Central memory CD8-positive, alpha-beta T cell (primary cell): ENCODE results near the gene HOXA5.

Source experiments
- ATAC-seq: fragments of 150-1000 bp; cut with Tn5 transposase; replicated peaks from 2 replicates; pipeline ENCODE4 v1.10.0; 2022; ENCODE audit warnings: mild to moderate bottlenecking, moderate FRiP score, moderate number of reproducible peaks; ENCODE audit not compliant: poor library complexity, severe bottlenecking; ENCODE audit errors: extremely low read depth
- DNase-seq, 2 donors: peaks; one replicate each; pipeline ENCODE4 v3.0.0; 2021; ENCODE audit warnings: low spot score in 2 of 2
- H3K27ac Mint-ChIP-seq: one replicate; pipeline ENCODE4 v1.8.0; 2022; ENCODE audit warnings: low read depth, mild to moderate bottlenecking, moderate library complexity, mixed read lengths
- H3K27me3 Mint-ChIP-seq: one replicate; pipeline ENCODE4 v1.8.0; 2022; ENCODE audit warnings: mixed read lengths
- H3K36me3 Mint-ChIP-seq: one replicate; pipeline ENCODE4 v1.8.0; 2022; ENCODE audit warnings: mild to moderate bottlenecking, moderate library complexity, mixed read lengths; ENCODE audit not compliant: insufficient read depth
- H3K4me1 Mint-ChIP-seq: one replicate; pipeline ENCODE4 v1.8.0; 2022; ENCODE audit warnings: mixed read lengths
- H3K4me3 Mint-ChIP-seq: one replicate; pipeline ENCODE4 v1.8.0; 2022; ENCODE audit warnings: mild to moderate bottlenecking, moderate library complexity, mixed read lengths
- H3K9me3 Mint-ChIP-seq: one replicate; pipeline ENCODE4 v1.8.0; 2022; ENCODE audit warnings: mixed read lengths

HOXA5 gene

GRCh38 chr7:27149842-27150567, 6.5 kb upstream of the HOXA5 start:
- H3K36me3 Mint-ChIP-seq, result peaks cover 14% of the 10 kb centered on the region
- no peak for DNase-seq
- H3K4me3 Mint-ChIP-seq, result peak overlapping the region; percentile 82
- no peak overlapping the region for H3K27ac Mint-ChIP-seq
- H3K27me3 Mint-ChIP-seq, result peaks cover 96% of the 10 kb centered on the region
- H3K9me3 Mint-ChIP-seq, result no peaks in the 10 kb centered on the region
- peaks cover 37% of the 10 kb centered on the region for H3K4me1 Mint-ChIP-seq
- no peak for ATAC-seq

- no peak for ATAC-seq
- H3K4me3 Mint-ChIP-seq, result no peak overlapping the region
- no peak overlapping the region for H3K27ac Mint-ChIP-seq
- H3K9me3 Mint-ChIP-seq, result no peaks in the 10 kb centered on the region
- no peak for DNase-seq
- H3K36me3 Mint-ChIP-seq, result peaks cover 9% of the 10 kb centered on the region
- peaks cover 27% of the 10 kb centered on the region for H3K4me1 Mint-ChIP-seq
- peaks cover 88% of the 10 kb centered on the region for H3K27me3 Mint-ChIP-seq
These were observed 5.5 kb upstream of the HOXA5 start for GRCh38 chr7:27148756-27149641.

GRCh38 chr7:27148031-27148755, 4.7 kb upstream of the HOXA5 start:
- H3K27ac Mint-ChIP-seq, result no peak overlapping the region
- H3K27me3 Mint-ChIP-seq, result peaks cover 80% of the 10 kb centered on the region
- peaks cover 9% of the 10 kb centered on the region for H3K36me3 Mint-ChIP-seq
- DNase-seq (no peak), ATAC-seq (no peak)
- H3K4me1 Mint-ChIP-seq, result peaks cover 27% of the 10 kb centered on the region
- no peaks in the 10 kb centered on the region for H3K9me3 Mint-ChIP-seq
- peak overlapping the region; percentile 41 for H3K4me3 Mint-ChIP-seq

- DNase-seq, result no peak
- H3K9me3 Mint-ChIP-seq, result no peaks in the 10 kb centered on the region
These were observed 3.9 kb upstream of the HOXA5 start, which contains the start of gene HOXA6 for GRCh38 chr7:27147199-27148030. Gene HOXA6 (minus strand): TSS chr7:27147774. CDS start chr7:27147749, 25 bp downstream.

GRCh38 chr7:27146491-27147198, 3.2 kb upstream of the HOXA5 start:
- Mint-ChIP-seq H3K36me3 (peaks cover 8% of the 10 kb centered on the region), H3K27ac (no peak overlapping the region), H3K27me3 (peaks cover 79% of the 10 kb centered on the region), H3K9me3 (no peaks in the 10 kb centered on the region), H3K4me1 (peaks cover 19% of the 10 kb centered on the region), H3K4me3 (no peak overlapping the region)
- no peak for DNase-seq
- no peak for ATAC-seq

More at GRCh38 chr7:27147199-27148030, 3.9 kb upstream of the HOXA5 start, which contains the start of gene HOXA6:
- Mint-ChIP-seq H3K4me3 (peak within 1 kb of the TSS; percentile 41), H3K4me1 (peaks cover 27% of the 10 kb centered on the region), H3K27ac (no peak within 1 kb of the TSS), H3K27me3 (peaks cover 79% of the 10 kb centered on the region), H3K36me3 (peaks cover 9% of the 10 kb centered on the region)
- no peak for ATAC-seq

GRCh38 chr7:27145914-27146412, 2.5 kb upstream of the HOXA5 start:
- no peak overlapping the region for H3K27ac Mint-ChIP-seq
- H3K27me3 Mint-ChIP-seq, result peaks cover 78% of the 10 kb centered on the region
- ATAC-seq (no peak), DNase-seq (no peak)
- H3K9me3 Mint-ChIP-seq, result no peaks in the 10 kb centered on the region
- H3K4me3 Mint-ChIP-seq, result no peak overlapping the region
- H3K4me1 Mint-ChIP-seq, result peaks cover 12% of the 10 kb centered on the region
- peaks cover 2% of the 10 kb centered on the region for H3K36me3 Mint-ChIP-seq

- ATAC-seq (no peak), DNase-seq (no peak)
- Mint-ChIP-seq H3K4me3 (no peak overlapping the region), H3K9me3 (no peaks in the 10 kb centered on the region), H3K4me1 (peaks cover 6% of the 10 kb centered on the region), H3K27ac (no peak overlapping the region), H3K27me3 (peaks cover 72% of the 10 kb centered on the region), H3K36me3 (no peaks in the 10 kb centered on the region)
These were observed 1.9 kb upstream of the HOXA5 start for GRCh38 chr7:27145165-27145913.

GRCh38 chr7:27144781-27145164, 1.3 kb upstream of the HOXA5 start:
- Mint-ChIP-seq H3K27me3 (peaks cover 68% of the 10 kb centered on the region), H3K4me1 (peaks cover 5% of the 10 kb centered on the region), H3K9me3 (no peaks in the 10 kb centered on the region), H3K36me3 (no peaks in the 10 kb centered on the region), H3K4me3 (no peak overlapping the region), H3K27ac (no peak overlapping the region)
- ATAC-seq (no peak), DNase-seq (no peak)

GRCh38 chr7:27143950-27144780, 684 bp upstream of the HOXA5 start:
- peaks cover 64% of the 10 kb centered on the region for H3K27me3 Mint-ChIP-seq

GRCh38 chr7:27142580-27143022, 880 bp downstream of the HOXA5 start:
- Mint-ChIP-seq H3K4me1 (no peaks in the 10 kb centered on the region), H3K9me3 (no peaks in the 10 kb centered on the region), H3K27me3 (peaks cover 63% of the 10 kb centered on the region), H3K4me3 (no peak overlapping the region), H3K27ac (no peak overlapping the region), H3K36me3 (no peaks in the 10 kb centered on the region)
- ATAC-seq (no peak), DNase-seq (no peak)

More at GRCh38 chr7:27143950-27144780, 684 bp upstream of the HOXA5 start:
- Mint-ChIP-seq H3K9me3 (no peaks in the 10 kb centered on the region), H3K36me3 (no peaks in the 10 kb centered on the region), H3K4me3 (no peak overlapping the region), H3K27ac (no peak overlapping the region), H3K4me1 (peaks cover 5% of the 10 kb centered on the region)
- no peak for DNase-seq
- ATAC-seq, result no peak
